GM18517 (cell line): ENCODE measurements around the gene GPX4.

Experiments used
- ATAC-seq: cut with Tn5 transposase; IDR thresholded peaks from one replicate; pipeline ENCODE4 v1.9.1; 2021; ENCODE audit warnings: mild to moderate bottlenecking, moderate library complexity; ENCODE audit not compliant: unreplicated experiment

The GPX4 gene

GRCh38 chr19:1130771-1131717 is 27.2 kb downstream of the GPX4 start:
- no peak for ATAC-seq

- ATAC-seq, result peak; percentile 50
Observed at GRCh38 chr19:1131718-1132551, 28.1 kb downstream of the GPX4 start.

GRCh38 chr19:1132552-1133383 is 29.0 kb downstream of the GPX4 start:
- no peak for ATAC-seq

GRCh38 chr19:1133471-1133929 is 29.7 kb downstream of the GPX4 start:
- ATAC-seq, result no peak

GRCh38 chr19:1134431-1134830 is 30.6 kb downstream of the GPX4 start:
- ATAC-seq, result no peak

GRCh38 chr19:1135454-1135853 is 31.7 kb downstream of the GPX4 start:
- no peak for ATAC-seq

GRCh38 chr19:1136201-1136600 is 32.4 kb downstream of the GPX4 start:
- no peak for ATAC-seq

GRCh38 chr19:1136621-1137317 is 33.0 kb downstream of the GPX4 start:
- no peak for ATAC-seq

- ATAC-seq, result no peak
Observed at GRCh38 chr19:1138121-1138520, 34.3 kb downstream of the GPX4 start.

- ATAC-seq, result no peak
Observed at GRCh38 chr19:1139126-1139525, 35.3 kb downstream of the GPX4 start.

- ATAC-seq, result no peak
Observed at GRCh38 chr19:1140272-1141027, 36.7 kb downstream of the GPX4 start.

GRCh38 chr19:1141944-1142343 is 38.1 kb downstream of the GPX4 start:
- ATAC-seq, result no peak

- ATAC-seq, result no peak
Observed at GRCh38 chr19:1143828-1144399, 40.1 kb downstream of the GPX4 start.

GRCh38 chr19:1144741-1145140 is 40.9 kb downstream of the GPX4 start:
- no peak for ATAC-seq

GRCh38 chr19:1145635-1146411 is 42.0 kb downstream of the GPX4 start:
- ATAC-seq, result no peak

GRCh38 chr19:1146412-1146699 is 42.6 kb downstream of the GPX4 start:
- no peak for ATAC-seq

GRCh38 chr19:1146858-1147780 is 43.3 kb downstream of the GPX4 start:
- ATAC-seq, result no peak
